ENCODE results near the gene KRT3. TPM values are rescaled to one million over a fixed set of nuclear protein-coding genes. Genes with fewer than 3 reads are reported as not detected.
"Not testable (repeated sequence)": the region's sequence is repeated elsewhere in the genome, so short reads cannot be mapped to it uniquely, and the experiment has no call there.

KRT3 gene
- polyA plus RNA-seq, 6 donors from 2014 or later: not detected

DNA sequence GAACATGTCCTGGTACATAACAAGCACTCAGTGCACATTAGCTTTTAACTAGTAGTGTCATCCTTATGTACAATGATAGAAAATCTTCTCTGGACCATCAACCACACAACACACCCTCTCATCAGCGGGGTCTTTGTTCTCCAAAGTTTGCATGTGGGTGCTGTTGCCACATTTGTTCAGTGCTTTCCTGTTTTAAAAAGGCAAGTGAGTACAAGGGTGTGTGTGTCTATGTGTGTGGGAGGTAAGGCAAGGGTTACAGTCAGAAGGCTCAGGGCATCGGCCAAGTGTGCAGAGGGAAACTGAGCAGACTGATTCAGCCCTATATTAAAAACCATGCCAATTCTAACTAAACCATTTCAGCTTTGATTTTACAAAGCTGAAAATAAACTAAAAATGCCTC lies 36.7 kb downstream of the KRT3 start:
- ATAC-seq (ENCODE audit: low read depth in 2 of 2): no peak
- Mint-ChIP-seq H3K36me3 (no peaks in the 10 kb centered on the region), H3K27ac (no peak overlapping the region), H3K27me3 (peaks cover 0 to 9% (median 8%) of the 10 kb centered on the region in 3 donors), H3K4me3 (no peak overlapping the region), H3K9me3 (peaks cover 3 to 48% (median 25%) of the 10 kb centered on the region in 7 donors), H3K4me1 (no peaks in the 10 kb centered on the region)
- DNase-seq: no peak

DNA sequence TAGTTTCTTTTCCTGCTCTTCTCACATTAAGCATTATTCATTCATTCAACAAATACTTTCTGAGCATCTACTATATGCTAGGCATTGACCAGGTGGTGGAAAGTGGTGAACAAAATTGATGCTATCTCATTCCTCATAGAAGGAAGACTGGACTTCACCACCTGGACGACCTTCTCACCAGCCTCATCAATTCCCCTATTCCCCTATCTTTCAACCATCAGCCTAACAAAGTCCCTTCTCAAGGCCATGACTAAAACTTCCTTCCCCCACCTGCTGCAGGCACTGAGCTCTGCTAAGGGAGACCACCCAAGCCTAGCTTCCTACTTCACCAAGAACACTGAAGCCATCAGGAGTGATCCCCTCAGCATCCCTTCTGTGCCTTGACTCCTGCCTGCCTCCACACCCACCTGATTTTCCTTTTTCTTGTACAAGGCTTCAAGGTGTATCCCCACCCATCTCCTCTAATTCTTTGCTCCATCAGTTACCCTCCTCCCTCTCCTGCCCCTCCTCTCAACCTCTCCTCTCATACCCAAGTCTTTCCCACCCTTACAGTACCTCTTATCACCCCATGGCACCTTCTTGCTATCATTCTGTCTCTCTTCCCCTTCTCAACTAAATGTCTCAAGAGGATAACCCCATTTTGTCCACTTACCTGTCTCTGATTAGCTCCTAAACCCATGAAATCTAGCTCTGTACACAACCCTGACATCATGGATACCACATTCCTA lies 38.3 kb downstream of the KRT3 start:
- no peak overlapping the region for H3K27ac Mint-ChIP-seq
- peaks cover 3 to 40% (median 25%) of the 10 kb centered on the region in 7 donors for H3K9me3 Mint-ChIP-seq
- DNase-seq (no peak), ATAC-seq (ENCODE audit: low read depth in 2 of 2) (no peak)
- H3K36me3 Mint-ChIP-seq: no peaks in the 10 kb centered on the region
- H3K4me1 Mint-ChIP-seq: no peaks in the 10 kb centered on the region
- H3K4me3 Mint-ChIP-seq: no peak overlapping the region
- peaks cover 12 to 13% (median 13%) of the 10 kb centered on the region in 3 donors for H3K27me3 Mint-ChIP-seq

DNA sequence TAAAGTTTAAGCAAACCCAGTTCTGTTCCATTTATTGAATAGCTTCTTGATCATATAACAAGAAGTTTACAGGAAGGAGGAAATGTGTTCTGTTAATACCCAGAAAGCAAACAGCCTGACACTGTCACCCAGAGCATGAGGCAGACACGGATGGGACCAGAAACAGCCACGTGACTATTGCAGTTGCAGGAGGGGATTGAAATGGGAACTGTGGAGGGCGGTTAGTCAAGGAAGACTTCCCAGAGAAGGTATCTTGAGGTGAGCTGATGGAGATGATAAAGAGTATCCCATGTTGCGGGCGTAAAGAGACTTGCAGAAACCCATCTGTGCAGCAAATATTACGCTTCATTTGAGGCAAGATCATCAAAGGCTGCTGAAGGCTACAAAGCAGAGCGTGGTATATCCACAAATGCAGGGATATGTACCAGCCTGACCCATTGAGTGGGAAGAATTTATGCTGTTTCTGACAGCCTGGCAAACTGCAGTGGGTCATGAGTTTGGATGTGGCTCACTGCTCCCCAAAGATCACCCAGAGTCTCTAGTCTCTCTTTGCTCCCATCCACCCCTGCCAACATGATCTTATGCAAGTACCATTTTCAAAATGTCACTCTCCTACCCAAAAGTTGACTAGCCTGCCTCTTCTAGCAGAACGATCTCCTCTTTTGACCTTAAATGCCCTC lies 39.5 kb downstream of the KRT3 start:
- no peaks in the 10 kb centered on the region for H3K36me3 Mint-ChIP-seq
- H3K4me3 Mint-ChIP-seq: no peak overlapping the region
- DNase-seq: no peak
- H3K27ac Mint-ChIP-seq: no peak overlapping the region
- peaks cover 13 to 18% (median 16%) of the 10 kb centered on the region in 3 donors for H3K27me3 Mint-ChIP-seq
- H3K9me3 Mint-ChIP-seq: peaks cover 3 to 28% (median 16%) of the 10 kb centered on the region in 7 donors
- ATAC-seq (ENCODE audit: low read depth in 2 of 2): no peak
- H3K4me1 Mint-ChIP-seq: no peaks in the 10 kb centered on the region

DNA sequence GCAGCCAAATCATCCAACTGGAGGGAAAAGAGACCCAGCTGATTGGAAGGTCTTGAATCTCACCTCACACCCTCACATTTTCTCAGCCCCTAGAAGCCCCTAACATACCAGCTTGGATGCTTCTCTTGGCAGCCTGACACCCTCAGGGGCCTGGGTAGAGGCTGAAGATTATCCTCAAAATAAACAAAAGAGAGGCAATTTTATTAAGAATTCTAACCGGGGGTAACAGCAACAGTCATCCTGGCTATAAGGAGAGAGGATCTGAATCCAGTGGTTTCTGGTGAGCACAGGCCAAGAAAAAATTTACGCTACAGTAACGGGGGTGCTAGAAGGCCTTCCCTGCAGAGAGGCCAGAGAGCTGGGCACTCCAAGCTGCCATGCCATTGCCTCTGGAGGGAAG lies 40.4 kb downstream of the KRT3 start:
- ATAC-seq (ENCODE audit: low read depth in 2 of 2): no peak
- Mint-ChIP-seq H3K36me3 (no peaks in the 10 kb centered on the region), H3K4me1 (no peaks in the 10 kb centered on the region), H3K9me3 (peaks cover 0 to 19% (median 9%) of the 10 kb centered on the region in 7 donors), H3K27me3 (peaks cover 13 to 20% (median 16%) of the 10 kb centered on the region in 3 donors), H3K4me3 (no peak overlapping the region), H3K27ac (no peak overlapping the region)
- DNase-seq: no peak

DNA sequence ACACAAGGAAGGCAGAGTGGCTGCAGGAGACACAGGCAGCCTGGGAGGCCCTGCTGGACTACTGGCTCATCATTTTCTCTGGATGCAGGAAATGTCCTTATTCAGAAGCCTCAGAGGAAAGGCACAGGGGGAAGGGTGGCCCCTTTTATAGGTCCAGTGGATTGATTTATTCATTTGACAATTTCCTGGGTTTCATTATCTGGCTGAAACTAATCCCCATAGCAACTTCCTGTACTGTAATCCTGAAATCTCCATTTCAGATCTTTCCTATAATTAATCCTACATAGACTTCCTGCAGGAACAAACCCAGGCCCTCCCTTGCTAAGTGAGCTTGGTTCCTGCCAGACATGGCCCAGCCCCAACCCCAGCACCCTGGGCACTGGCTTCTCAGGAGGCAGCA lies 41.8 kb downstream of the KRT3 start:
- no peaks in the 10 kb centered on the region for H3K4me1 Mint-ChIP-seq
- no peaks in the 10 kb centered on the region for H3K36me3 Mint-ChIP-seq
- no peak overlapping the region for H3K27ac Mint-ChIP-seq
- H3K27me3 Mint-ChIP-seq: peaks cover 14 to 21% (median 20%) of the 10 kb centered on the region in 3 donors
- H3K9me3 Mint-ChIP-seq: peaks cover 0 to 6% (median 0%) of the 10 kb centered on the region in 7 donors
- no peak overlapping the region for H3K4me3 Mint-ChIP-seq
- no peak for ATAC-seq (ENCODE audit: low read depth in 2 of 2)
- no peak for DNase-seq

DNA sequence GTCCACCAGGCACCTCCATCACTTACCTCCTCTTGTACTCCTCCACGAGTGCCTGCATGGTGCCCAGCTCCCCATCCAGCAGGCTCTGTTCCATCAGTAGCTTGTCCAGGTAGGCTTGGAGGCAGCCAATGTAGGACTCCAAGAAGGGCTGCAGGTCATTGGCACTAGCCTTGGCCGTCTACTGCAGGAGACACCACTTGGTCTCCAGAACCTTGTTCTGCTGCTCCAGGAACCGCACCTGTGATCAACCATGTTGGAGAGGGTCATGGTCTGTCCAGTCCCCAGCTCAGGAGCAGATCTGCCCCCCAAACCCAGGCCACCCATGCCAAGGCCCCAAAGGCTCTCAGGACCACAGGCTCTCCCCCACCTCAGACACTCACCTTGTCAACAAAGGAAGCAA lies 42.6 kb downstream of the KRT3 start:
- DNase-seq (no peak), ATAC-seq (ENCODE audit: low read depth in 2 of 2) (no peak)
- no peaks in the 10 kb centered on the region for H3K9me3 Mint-ChIP-seq
- no peaks in the 10 kb centered on the region for H3K4me1 Mint-ChIP-seq
- no peaks in the 10 kb centered on the region for H3K36me3 Mint-ChIP-seq
- peaks cover 18 to 23% (median 20%) of the 10 kb centered on the region in 3 donors for H3K27me3 Mint-ChIP-seq
- H3K4me3 Mint-ChIP-seq: no peak overlapping the region
- no peak overlapping the region for H3K27ac Mint-ChIP-seq

DNA sequence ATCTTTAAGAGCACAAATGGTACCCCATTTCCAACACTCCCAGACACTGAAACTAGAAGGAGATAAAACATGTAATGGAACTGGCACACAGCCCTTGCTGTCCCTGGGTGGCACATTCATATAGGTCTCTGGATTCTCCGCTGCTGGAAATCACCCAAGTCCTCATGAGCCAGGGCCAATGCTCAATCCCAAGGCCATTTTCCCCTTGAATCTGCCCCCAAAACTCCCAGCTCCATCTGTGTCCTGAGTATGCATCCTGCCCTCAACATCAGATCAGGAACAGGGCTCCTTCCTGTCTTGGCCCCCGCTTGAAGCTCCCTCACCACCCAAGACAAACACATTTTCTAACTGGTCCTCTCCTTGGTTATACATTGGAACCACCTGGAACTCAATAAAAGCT lies 43.4 kb downstream of the KRT3 start:
- no peaks in the 10 kb centered on the region for H3K9me3 Mint-ChIP-seq
- ATAC-seq (ENCODE audit: low read depth in 2 of 2): no peak

DNA sequence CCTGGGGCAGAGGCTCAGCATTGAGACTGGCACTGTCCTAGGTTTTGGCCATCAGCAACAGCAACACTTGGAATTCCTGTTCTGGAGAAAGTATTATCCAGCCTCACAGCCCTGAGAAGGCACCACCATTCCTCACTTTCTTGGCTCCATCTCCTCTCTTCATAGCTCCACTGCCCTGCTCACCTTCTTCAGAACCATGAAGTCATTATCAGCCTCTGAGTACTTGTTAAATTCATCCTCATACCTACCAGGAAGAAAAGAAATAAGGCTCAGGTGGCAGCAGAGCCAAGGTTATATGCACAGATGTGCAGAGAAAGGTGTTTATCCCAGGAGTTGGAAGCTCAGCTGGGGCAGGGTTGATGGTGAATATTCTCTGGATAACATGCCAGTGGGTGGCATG lies 44.1 kb downstream of the KRT3 start:
- Mint-ChIP-seq H3K27me3 (peaks cover 20 to 23% (median 21%) of the 10 kb centered on the region in 3 donors), H3K9me3 (no peaks in the 10 kb centered on the region), H3K4me3 (no peak overlapping the region), H3K4me1 (no peaks in the 10 kb centered on the region), H3K27ac (no peak overlapping the region), H3K36me3 (no peaks in the 10 kb centered on the region)
- DNase-seq: no peak
- no peak for ATAC-seq (ENCODE audit: low read depth in 2 of 2)

More for the DNA sequence above, 43.4 kb downstream of the KRT3 start:
- Mint-ChIP-seq H3K27ac (no peak overlapping the region), H3K4me1 (no peaks in the 10 kb centered on the region), H3K4me3 (no peak overlapping the region), H3K27me3 (peaks cover 20 to 23% (median 21%) of the 10 kb centered on the region in 3 donors), H3K36me3 (no peaks in the 10 kb centered on the region)
- no peak for DNase-seq

DNA sequence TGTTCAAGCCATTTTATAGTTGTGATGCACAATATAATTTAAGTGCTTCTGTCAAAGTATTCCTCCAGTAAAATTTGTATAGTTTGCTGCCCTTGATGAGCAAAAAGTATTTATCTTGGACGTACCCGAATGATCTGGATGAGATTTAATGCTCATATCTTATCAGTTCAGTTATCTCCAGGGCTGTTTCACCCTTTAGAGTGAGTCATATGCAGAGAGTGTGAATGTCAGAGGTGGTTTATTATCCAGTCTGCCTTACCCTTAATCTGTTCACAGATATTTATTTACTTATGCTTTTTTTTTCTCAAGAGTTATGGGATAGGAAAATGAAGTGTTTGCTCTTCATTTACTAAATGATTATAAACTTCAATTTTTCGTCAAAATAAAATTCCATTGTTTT lies 45.4 kb downstream of the KRT3 start:
- H3K4me1 Mint-ChIP-seq; H3K27ac Mint-ChIP-seq; H3K4me3 Mint-ChIP-seq; ATAC-seq (ENCODE audit: low read depth in 2 of 2); H3K36me3 Mint-ChIP-seq; H3K9me3 Mint-ChIP-seq; DNase-seq: not testable (repeated sequence)
- H3K27me3 Mint-ChIP-seq: peaks cover 20 to 23% (median 21%) of the 10 kb centered on the region in 3 donors

DNA sequence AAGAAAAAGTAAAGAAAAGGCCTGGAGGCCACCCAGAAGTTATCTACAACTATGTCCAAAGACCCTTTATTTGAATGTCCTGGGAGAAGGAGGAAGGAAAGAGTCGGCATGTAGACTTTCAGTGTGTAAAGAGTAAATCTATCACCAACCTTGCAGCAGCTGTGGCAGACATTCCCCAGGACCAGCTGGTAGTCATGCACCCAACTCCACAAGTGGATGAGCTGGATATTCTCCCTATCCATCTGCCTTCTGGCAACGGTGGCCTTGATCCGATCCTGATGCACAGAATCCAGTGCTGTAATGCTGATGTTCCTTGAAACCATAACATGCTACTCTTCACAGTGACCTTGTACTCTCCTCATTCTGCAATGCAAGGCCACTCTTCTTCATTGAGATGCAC lies 46.1 kb downstream of the KRT3 start:
- no peak overlapping the region for H3K27ac Mint-ChIP-seq
- H3K4me1 Mint-ChIP-seq: no peaks in the 10 kb centered on the region
- no peaks in the 10 kb centered on the region for H3K36me3 Mint-ChIP-seq
- ATAC-seq (ENCODE audit: low read depth in 2 of 2): no peak
- H3K27me3 Mint-ChIP-seq: peaks cover 16 to 26% (median 23%) of the 10 kb centered on the region in 3 donors
- no peaks in the 10 kb centered on the region for H3K9me3 Mint-ChIP-seq
- DNase-seq: no peak
- H3K4me3 Mint-ChIP-seq: no peak overlapping the region

DNA sequence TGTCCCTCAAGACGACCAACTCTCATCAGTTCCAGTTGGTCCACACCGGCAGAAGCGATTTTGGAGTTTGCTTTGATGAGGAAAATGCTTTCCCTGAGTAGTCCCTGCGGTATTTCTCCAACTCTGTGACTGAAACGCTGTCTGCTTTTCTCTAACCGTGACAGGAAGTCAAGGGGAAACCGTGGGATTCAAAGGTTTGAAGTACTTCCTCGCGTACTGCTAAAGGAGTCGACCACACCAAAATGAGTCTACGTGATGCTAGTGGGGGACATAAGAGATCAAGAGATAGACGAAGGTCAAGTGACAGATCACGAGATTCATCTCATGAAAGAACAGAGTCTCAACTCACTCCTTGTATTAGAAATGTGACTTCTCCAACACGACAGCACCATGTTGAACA lies 47.3 kb downstream of the KRT3 start:
- Mint-ChIP-seq H3K27me3 (peaks cover 23 to 34% (median 27%) of the 10 kb centered on the region in 3 donors), H3K36me3 (no peaks in the 10 kb centered on the region), H3K4me3 (no peak overlapping the region), H3K4me1 (no peaks in the 10 kb centered on the region), H3K9me3 (no peaks in the 10 kb centered on the region), H3K27ac (no peak overlapping the region)
- no peak for ATAC-seq (ENCODE audit: low read depth in 2 of 2)
- DNase-seq: no peak

DNA sequence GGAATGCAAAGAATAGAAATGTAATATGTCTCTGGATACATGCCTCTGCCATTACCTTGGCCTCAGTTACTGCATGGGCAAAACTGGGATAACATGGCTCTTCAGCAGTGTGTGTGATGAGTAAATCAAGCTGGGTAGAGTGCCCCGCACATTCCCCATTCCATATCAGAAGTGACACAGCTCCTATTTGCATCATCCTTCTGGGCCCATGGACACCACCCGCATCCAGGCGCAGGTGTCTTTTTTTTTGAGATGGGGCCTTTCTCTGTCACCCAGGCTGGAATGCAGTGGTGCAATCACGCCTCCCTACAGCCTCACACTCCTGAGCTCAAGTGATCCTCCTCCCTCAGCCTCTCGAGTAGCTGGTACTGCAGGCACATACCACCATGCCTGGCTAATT lies 50.4 kb downstream of the KRT3 start:
- ATAC-seq (ENCODE audit: low read depth in 2 of 2): no peak
- Mint-ChIP-seq H3K27ac (no peak overlapping the region), H3K4me3 (no peak overlapping the region), H3K36me3 (no peaks in the 10 kb centered on the region), H3K27me3 (peaks cover 29 to 38% (median 37%) of the 10 kb centered on the region in 3 donors), H3K4me1 (no peaks in the 10 kb centered on the region), H3K9me3 (peaks cover 0 to 10% (median 0%) of the 10 kb centered on the region in 7 donors)
- DNase-seq: no peak

DNA sequence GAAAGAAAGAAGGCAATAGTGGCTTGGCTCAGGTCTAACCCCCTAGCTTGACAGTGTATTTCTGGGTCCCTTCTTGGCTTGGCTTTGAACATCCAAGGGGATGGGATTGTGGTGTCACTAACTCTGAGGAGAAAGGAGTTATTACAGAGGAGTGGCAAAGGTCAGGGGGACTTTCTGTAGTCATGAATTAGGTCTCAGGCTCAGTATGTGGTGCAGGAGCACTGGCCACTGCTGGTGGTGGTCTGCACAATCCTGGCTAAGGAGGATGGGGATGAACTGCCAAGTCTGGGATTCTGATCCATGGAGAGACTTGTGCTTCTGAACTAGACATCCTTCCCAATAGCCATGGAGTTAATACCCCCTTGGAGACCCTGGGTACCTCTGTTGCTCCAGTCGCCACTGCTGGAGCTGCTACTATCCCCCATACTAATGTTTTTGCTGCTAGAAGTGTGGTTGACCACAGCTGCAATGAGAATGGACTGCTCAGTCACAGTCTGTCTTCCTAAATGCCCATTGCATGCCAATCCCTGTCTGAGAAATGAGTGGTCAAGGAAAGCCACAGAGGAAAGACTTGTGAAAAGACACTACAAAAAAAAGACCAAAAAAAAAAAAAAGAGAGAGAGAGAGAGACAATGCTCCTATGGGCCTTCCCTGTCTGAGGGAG lies 51.3 kb downstream of the KRT3 start:
- no peaks in the 10 kb centered on the region for H3K36me3 Mint-ChIP-seq

More for the DNA sequence above, 51.3 kb downstream of the KRT3 start:
- Mint-ChIP-seq H3K9me3 (peaks cover 0 to 10% (median 0%) of the 10 kb centered on the region in 7 donors), H3K27me3 (peaks cover 37 to 46% (median 41%) of the 10 kb centered on the region in 3 donors), H3K27ac (no peak overlapping the region), H3K4me3 (no peak overlapping the region), H3K4me1 (no peaks in the 10 kb centered on the region)
- no peak for DNase-seq
- no peak for ATAC-seq (ENCODE audit: low read depth in 2 of 2)

All from naive B cell (primary cell).